ENCODE measurements around the gene GABBR2. TPM values are rescaled to one million over a fixed set of nuclear protein-coding genes. Genes with fewer than 3 reads are reported as not detected.

The GABBR2 gene
- total and polyA plus RNA-seq, 2 of the 8 experiments (the other 6 are each of a cell fraction or from before 2014, with no cell fraction given): 0.50 to 1.2 TPM

GRCh38 chr9:98419260-98419603 is 289.5 kb downstream of the GABBR2 start (continued):
- TF ChIP-seq, protein P1, sequence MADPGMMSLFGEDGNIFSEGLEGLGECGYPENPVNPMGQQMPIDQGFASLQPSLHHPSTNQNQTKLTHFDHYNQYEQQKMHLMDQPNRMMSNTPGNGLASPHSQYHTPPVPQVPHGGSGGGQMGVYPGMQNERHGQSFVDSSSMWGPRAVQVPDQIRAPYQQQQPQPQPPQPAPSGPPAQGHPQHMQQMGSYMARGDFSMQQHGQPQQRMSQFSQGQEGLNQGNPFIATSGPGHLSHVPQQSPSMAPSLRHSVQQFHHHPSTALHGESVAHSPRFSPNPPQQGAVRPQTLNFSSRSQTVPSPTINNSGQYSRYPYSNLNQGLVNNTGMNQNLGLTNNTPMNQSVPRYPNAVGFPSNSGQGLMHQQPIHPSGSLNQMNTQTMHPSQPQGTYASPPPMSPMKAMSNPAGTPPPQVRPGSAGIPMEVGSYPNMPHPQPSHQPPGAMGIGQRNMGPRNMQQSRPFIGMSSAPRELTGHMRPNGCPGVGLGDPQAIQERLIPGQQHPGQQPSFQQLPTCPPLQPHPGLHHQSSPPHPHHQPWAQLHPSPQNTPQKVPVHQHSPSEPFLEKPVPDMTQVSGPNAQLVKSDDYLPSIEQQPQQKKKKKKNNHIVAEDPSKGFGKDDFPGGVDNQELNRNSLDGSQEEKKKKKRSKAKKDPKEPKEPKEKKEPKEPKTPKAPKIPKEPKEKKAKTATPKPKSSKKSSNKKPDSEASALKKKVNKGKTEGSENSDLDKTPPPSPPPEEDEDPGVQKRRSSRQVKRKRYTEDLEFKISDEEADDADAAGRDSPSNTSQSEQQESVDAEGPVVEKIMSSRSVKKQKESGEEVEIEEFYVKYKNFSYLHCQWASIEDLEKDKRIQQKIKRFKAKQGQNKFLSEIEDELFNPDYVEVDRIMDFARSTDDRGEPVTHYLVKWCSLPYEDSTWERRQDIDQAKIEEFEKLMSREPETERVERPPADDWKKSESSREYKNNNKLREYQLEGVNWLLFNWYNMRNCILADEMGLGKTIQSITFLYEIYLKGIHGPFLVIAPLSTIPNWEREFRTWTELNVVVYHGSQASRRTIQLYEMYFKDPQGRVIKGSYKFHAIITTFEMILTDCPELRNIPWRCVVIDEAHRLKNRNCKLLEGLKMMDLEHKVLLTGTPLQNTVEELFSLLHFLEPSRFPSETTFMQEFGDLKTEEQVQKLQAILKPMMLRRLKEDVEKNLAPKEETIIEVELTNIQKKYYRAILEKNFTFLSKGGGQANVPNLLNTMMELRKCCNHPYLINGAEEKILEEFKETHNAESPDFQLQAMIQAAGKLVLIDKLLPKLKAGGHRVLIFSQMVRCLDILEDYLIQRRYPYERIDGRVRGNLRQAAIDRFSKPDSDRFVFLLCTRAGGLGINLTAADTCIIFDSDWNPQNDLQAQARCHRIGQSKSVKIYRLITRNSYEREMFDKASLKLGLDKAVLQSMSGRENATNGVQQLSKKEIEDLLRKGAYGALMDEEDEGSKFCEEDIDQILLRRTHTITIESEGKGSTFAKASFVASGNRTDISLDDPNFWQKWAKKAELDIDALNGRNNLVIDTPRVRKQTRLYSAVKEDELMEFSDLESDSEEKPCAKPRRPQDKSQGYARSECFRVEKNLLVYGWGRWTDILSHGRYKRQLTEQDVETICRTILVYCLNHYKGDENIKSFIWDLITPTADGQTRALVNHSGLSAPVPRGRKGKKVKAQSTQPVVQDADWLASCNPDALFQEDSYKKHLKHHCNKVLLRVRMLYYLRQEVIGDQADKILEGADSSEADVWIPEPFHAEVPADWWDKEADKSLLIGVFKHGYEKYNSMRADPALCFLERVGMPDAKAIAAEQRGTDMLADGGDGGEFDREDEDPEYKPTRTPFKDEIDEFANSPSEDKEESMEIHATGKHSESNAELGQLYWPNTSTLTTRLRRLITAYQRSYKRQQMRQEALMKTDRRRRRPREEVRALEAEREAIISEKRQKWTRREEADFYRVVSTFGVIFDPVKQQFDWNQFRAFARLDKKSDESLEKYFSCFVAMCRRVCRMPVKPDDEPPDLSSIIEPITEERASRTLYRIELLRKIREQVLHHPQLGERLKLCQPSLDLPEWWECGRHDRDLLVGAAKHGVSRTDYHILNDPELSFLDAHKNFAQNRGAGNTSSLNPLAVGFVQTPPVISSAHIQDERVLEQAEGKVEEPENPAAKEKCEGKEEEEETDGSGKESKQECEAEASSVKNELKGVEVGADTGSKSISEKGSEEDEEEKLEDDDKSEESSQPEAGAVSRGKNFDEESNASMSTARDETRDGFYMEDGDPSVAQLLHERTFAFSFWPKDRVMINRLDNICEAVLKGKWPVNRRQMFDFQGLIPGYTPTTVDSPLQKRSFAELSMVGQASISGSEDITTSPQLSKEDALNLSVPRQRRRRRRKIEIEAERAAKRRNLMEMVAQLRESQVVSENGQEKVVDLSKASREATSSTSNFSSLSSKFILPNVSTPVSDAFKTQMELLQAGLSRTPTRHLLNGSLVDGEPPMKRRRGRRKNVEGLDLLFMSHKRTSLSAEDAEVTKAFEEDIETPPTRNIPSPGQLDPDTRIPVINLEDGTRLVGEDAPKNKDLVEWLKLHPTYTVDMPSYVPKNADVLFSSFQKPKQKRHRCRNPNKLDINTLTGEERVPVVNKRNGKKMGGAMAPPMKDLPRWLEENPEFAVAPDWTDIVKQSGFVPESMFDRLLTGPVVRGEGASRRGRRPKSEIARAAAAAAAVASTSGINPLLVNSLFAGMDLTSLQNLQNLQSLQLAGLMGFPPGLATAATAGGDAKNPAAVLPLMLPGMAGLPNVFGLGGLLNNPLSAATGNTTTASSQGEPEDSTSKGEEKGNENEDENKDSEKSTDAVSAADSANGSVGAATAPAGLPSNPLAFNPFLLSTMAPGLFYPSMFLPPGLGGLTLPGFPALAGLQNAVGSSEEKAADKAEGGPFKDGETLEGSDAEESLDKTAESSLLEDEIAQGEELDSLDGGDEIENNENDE (IDR thresholded peaks at IDR 0.05; ENCODE audit: insufficient replicate concordance, low read length): no peak
- TF ChIP-seq SAP30 (IDR thresholded peaks at IDR 0.05; ENCODE audit: insufficient read depth, insufficient replicate concordance, low read length): no peak
- TF ChIP-seq TAF1 (IDR thresholded peaks at IDR 0.05; ENCODE audit: low read depth, low read length): no peak
- TF ChIP-seq GTF2F1 (IDR thresholded peaks at IDR 0.05; ENCODE audit: borderline replicate concordance, low read depth, low read length): no peak

Data from H1 (cell line).